Measurements from ENCODE around the gene MORN1.

MORN1 gene

DNA sequence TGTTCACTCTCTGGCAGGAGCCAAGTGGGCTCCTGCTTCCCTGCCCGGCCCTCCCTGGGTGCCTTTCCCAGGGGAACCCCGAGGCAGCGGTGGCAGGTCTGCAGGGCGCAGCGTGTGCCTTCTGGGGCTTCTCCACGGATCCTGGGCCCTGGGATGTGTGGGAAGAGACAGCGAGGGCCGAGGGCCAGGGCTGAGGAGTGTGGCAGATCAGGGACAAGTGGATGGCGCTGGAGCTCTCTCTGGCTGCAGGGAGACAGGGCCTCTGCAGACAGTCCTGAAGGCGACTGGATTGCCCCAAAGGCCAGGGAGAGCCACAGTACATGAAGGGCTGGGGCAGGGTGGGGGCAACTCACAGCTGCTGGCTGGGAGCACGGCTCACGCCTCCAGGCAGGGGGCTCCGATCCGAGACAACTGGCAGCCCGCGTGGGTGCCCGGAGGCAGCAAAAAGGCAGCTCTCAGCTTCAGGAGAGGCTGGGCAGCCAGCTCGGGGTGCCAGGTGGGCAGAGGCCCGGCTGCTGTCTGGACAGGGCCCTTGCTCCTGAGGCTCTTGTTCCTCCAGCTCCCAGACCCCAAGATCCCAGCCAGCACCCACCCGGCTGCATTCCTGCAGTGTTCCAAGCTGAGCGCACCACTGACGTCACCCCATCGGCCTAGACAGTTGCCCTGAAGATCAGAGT, 16.0 kb downstream of the MORN1 start:
- Histone ChIP-seq H3K9ac (no peak overlapping the region), H3K4me3 (ENCODE audit: low read depth, low read length) (no peak overlapping the region), H2AFZ (no peak overlapping the region), H3K9me3 (ENCODE audit: control insufficient read depth, low read length) (no peaks in the 10 kb centered on the region), H3K4me2 (ENCODE audit: low read length) (no peak overlapping the region), H3K27me3 (ENCODE audit: control insufficient read depth, insufficient read depth, low read length) (no peaks in the 10 kb centered on the region), H3K27ac (no peak overlapping the region), H3K79me2 (no peaks in the 10 kb centered on the region), H3K36me3 (ENCODE audit: control insufficient read depth, insufficient read depth, low read length) (no peaks in the 10 kb centered on the region), H3K4me1 (no peaks in the 10 kb centered on the region)
- TF ChIP-seq CTCF (IDR thresholded peaks at IDR 0.05): no peak

- no peaks in the 10 kb centered on the region for H3K36me3 ChIP-seq (ENCODE audit: control insufficient read depth, insufficient read depth, low read length)
- no peaks in the 10 kb centered on the region for H3K4me1 ChIP-seq
- no peak overlapping the region for H3K27ac ChIP-seq
- no peak overlapping the region for H3K4me3 ChIP-seq (ENCODE audit: low read depth, low read length)
- no peaks in the 10 kb centered on the region for H3K79me2 ChIP-seq
- H3K9ac ChIP-seq: no peak overlapping the region
- H2AFZ ChIP-seq: no peak overlapping the region
- no peaks in the 10 kb centered on the region for H3K9me3 ChIP-seq (ENCODE audit: control insufficient read depth, low read length)
- H3K4me2 ChIP-seq (ENCODE audit: low read length): no peak overlapping the region
- no peak for TF ChIP-seq CTCF (IDR thresholded peaks at IDR 0.05)
- H3K27me3 ChIP-seq (ENCODE audit: control insufficient read depth, insufficient read depth, low read length): no peaks in the 10 kb centered on the region
These were observed 16.9 kb downstream of the MORN1 start for GRCh38 chr1:2374252-2375155.

DNA sequence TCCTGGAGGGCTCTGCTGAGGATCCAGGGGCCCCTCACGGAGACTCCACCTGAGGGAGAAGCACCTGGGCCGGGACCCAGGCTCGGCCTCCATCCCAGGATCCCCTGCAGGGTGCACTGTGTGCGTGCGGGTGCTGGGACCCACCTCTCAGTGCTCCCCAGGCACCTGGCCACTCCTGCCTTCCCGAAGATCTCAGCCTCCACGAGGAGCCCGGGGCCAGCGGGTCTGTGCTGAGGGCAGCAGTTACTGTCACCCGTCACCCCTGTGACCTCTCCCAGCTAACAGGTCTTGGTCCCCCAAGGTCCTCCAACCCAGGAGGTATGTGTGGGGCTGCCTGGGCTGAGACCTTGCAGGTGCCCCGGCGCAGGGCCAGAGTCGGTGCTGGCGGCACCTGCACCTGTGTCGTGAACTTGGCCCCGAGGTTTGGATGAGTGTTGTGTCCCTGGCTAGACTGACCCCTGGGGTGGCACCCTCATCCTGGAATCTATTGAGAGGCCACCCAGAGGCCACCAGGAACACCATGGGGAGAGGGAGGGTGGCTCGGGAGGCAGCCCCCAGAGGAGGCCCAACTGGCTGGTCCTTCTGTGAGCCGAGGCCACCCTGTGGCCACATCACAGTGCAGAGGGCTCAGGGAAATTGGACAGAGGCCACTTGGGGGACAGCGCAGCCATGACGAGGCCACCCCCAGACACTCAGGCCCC, 17.7 kb downstream of the MORN1 start:
- Histone ChIP-seq H2AFZ (no peak overlapping the region), H3K4me2 (ENCODE audit: low read length) (no peak overlapping the region), H3K4me1 (no peaks in the 10 kb centered on the region), H3K27ac (no peak overlapping the region), H3K79me2 (no peaks in the 10 kb centered on the region), H3K27me3 (ENCODE audit: control insufficient read depth, insufficient read depth, low read length) (no peaks in the 10 kb centered on the region), H3K4me3 (ENCODE audit: low read depth, low read length) (no peak overlapping the region), H3K9ac (no peak overlapping the region), H3K9me3 (ENCODE audit: control insufficient read depth, low read length) (no peaks in the 10 kb centered on the region), H3K36me3 (ENCODE audit: control insufficient read depth, insufficient read depth, low read length) (no peaks in the 10 kb centered on the region)
- no peak for TF ChIP-seq CTCF (IDR thresholded peaks at IDR 0.05)

DNA sequence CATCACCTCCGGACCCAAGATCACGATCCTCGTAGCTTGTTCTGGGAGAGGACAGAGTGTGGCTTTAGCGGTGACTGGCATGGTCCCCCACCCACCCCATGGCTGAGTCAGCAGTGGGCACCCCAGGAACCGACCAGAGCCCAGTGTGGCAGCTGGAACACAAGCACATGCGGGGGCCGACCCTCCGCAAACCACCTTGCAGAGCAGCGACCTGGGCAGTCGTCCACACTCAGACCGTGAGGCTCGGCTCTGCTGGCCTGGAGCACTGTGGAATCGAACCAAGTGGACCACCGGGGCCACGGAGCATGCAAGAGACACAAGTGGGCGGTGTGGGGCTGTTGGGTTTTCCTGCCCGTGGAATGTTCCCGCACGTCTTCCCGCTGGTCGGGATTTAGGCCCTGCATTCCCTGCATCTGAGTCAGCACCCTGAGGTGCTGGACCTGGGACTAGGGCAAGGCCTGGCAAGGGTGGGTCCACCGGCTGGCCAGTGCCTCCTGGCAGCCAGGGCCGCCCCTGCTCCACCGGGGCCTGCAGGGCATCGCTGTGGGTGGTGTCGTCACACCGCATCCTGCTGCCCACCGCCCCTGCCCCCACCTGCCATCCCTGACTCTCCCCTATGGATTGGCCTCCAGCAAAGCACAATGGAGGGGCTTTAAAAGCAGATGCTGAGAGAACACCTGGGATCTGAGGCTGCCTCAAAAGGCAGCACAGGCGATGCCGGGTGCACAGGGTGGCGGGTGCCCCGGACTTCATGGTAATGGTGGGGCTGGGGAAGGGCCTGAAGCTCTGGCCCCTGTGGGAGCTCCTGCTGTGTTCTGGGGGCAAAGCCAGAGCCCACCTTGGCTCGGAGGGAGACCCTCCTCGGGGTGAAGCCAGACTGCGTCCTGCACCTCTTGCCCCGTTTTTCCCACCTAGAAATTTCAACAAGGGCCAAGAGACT, 18.5 kb downstream of the MORN1 start:
- Histone ChIP-seq H3K9me3 (ENCODE audit: control insufficient read depth, low read length) (no peaks in the 10 kb centered on the region), H3K79me2 (no peaks in the 10 kb centered on the region), H2AFZ (no peak overlapping the region), H3K36me3 (ENCODE audit: control insufficient read depth, insufficient read depth, low read length) (no peaks in the 10 kb centered on the region), H3K4me3 (ENCODE audit: low read depth, low read length) (no peak overlapping the region), H3K4me2 (ENCODE audit: low read length) (no peak overlapping the region), H3K27me3 (ENCODE audit: control insufficient read depth, insufficient read depth, low read length) (no peaks in the 10 kb centered on the region), H3K4me1 (no peaks in the 10 kb centered on the region), H3K27ac (no peak overlapping the region), H3K9ac (no peak overlapping the region)
- no peak for TF ChIP-seq CTCF (IDR thresholded peaks at IDR 0.05)

Measured in parathyroid adenoma (tissue), 2 donors.